DMS 273 (cell line): ENCODE results near the gene UBE2F.
"Not testable (repeated sequence)": the region's sequence is repeated elsewhere in the genome, so short reads cannot be mapped to it uniquely, and the experiment has no call there.

Experiments used
- DNase-seq: peaks from one replicate; lab custom pipeline; 2025; ENCODE audit not compliant: unreplicated experiment; lab: John Stamatoyannopoulos, UW

Gene UBE2F

GRCh38 chr2:238042090-238042489 lies 75.3 kb downstream of the UBE2F start:
- DNase-seq = no peak

GRCh38 chr2:238042849-238043584 lies 76.2 kb downstream of the UBE2F start:
- peak; percentile 73 for DNase-seq

GRCh38 chr2:238043851-238044250 lies 77.0 kb downstream of the UBE2F start:
- no peak for DNase-seq

GRCh38 chr2:238045575-238045974 lies 78.8 kb downstream of the UBE2F start:
- DNase-seq = no peak

GRCh38 chr2:238046725-238047270 lies 80.0 kb downstream of the UBE2F start:
- DNase-seq = peak; percentile 20

GRCh38 chr2:238053191-238053776 lies 86.5 kb downstream of the UBE2F start:
- DNase-seq = no peak

GRCh38 chr2:238055841-238056240 lies 89.0 kb downstream of the UBE2F start:
- no peak for DNase-seq

- DNase-seq = not testable (repeated sequence)
Observed at GRCh38 chr2:238057696-238058575, 91.1 kb downstream of the UBE2F start.

- DNase-seq = no peak
Observed at GRCh38 chr2:238059505-238059904, 92.7 kb downstream of the UBE2F start.

- DNase-seq = peak; percentile 61
Observed at GRCh38 chr2:238060096-238060541, 93.3 kb downstream of the UBE2F start.

GRCh38 chr2:238060542-238061314 lies 93.9 kb downstream of the UBE2F start, which contains the start of gene SCLY:
Gene SCLY, plus strand, starts transcription at chr2:238061001. Its CDS starts 54 bp downstream, at chr2:238061055.
- DNase-seq = peak; percentile 99

GRCh38 chr2:238061315-238062202 lies 94.7 kb downstream of the UBE2F start:
- peak; percentile 71 for DNase-seq

GRCh38 chr2:238063414-238064189 lies 96.8 kb downstream of the UBE2F start:
- peak; percentile 45 for DNase-seq

- no peak for DNase-seq
Observed at GRCh38 chr2:238064376-238064775, 97.6 kb downstream of the UBE2F start.

- no peak for DNase-seq
Observed at GRCh38 chr2:238065071-238065846, 98.4 kb downstream of the UBE2F start.

- DNase-seq = no peak
Observed at GRCh38 chr2:238066218-238066617, 99.4 kb downstream of the UBE2F start.

GRCh38 chr2:238066718-238067117 lies 99.9 kb downstream of the UBE2F start:
- DNase-seq = not testable (repeated sequence)

GRCh38 chr2:238067939-238068338 lies 101.1 kb downstream of the UBE2F start:
- DNase-seq = no peak
